DOHH2 (cell line): ENCODE data around the gene EVL.

ENCODE experiments used
- CTCF ChIP-seq: fragments of 200-600 bp; sonication (generic); IDR thresholded peaks from one replicate; pipeline ENCODE4 v1.5.1; 2014; ENCODE audit warnings: antibody characterized with exemption, mild to moderate bottlenecking, low read depth, low read length; ENCODE audit not compliant: poor library complexity, severe bottlenecking
- EZH2phosphoT487 ChIP-seq: fragments of 200-600 bp; sonication (generic); IDR thresholded peaks from 2 replicates; pipeline ENCODE4 v1.6.1; 2017; ENCODE audit warnings: borderline replicate concordance, mild to moderate bottlenecking, antibody characterized with exemption, low read length, moderate library complexity, mixed read lengths

DNA sequence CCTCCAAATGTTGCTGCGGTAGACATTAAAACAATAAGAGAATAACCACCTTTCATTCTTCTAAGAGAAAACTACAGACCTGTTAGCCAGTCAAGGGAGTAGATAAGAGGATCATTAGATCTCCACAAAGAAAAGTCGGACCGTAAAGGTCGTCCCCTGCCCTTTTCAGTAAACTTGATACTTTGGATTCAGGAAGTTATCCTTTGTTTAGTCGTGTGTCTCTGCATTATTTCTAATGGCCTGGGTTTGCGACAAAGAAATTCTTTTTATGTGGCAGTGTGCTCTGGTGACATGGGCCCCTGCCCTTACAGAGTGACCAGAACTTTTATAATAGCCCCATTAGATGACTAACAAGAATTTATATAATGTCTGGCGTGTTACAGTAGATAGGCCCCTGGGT, 44.6 kb upstream of the EVL start:
- no peak for TF ChIP-seq CTCF
- no peak for TF ChIP-seq EZH2phosphoT487
